NCI-H1417 (cell line): ENCODE data around the gene VCL.
A peak's percentile ranks its signal among the peaks of the same experiment; 100 is the strongest.

ENCODE experiments used
- DNase-seq, 3 experiments: peaks; one replicate each; lab custom pipeline; 2025; lab: John Stamatoyannopoulos, UW

Gene VCL

GRCh38 chr10:74151879-74152722 lies 154.2 kb downstream of the VCL start:
- DNase-seq: peak in 1 of 3 experiments; percentile 14

GRCh38 chr10:74153123-74153522 lies 155.2 kb downstream of the VCL start:
- DNase-seq: peak in 1 of 3 experiments; percentile 3

- no peak for DNase-seq
These were observed 155.8 kb downstream of the VCL start for GRCh38 chr10:74153676-74154075.

- DNase-seq: no peak
These were observed 159.0 kb downstream of the VCL start for GRCh38 chr10:74156919-74157289.

- DNase-seq: no peak
These were observed 162.1 kb downstream of the VCL start for GRCh38 chr10:74160013-74160412.

GRCh38 chr10:74163319-74164068 lies 165.6 kb downstream of the VCL start:
- DNase-seq: peak in 1 of 3 experiments; percentile 18

GRCh38 chr10:74164716-74165529 lies 167.0 kb downstream of the VCL start:
- DNase-seq: no peak

GRCh38 chr10:74165530-74165901 lies 167.6 kb downstream of the VCL start:
- no peak for DNase-seq

- no peak for DNase-seq
These were observed 169.5 kb downstream of the VCL start for GRCh38 chr10:74167443-74167842.
